HCT116 (cell line): ENCODE results near the gene ADAMTS6. TPM values are rescaled to one million over a fixed set of nuclear protein-coding genes. Genes with fewer than 3 reads are reported as not detected.

ENCODE experiments used
- ATAC-seq: fragments of 200-7000 bp; cut with Tn5 transposase; 2 replicates; pipeline ENCODE4 v1.9.1; 2020; ENCODE audit warnings: mild to moderate bottlenecking, moderate library complexity
- BruUV-seq: library from RNA; stranded (reverse); fragments of 400-500 nt; replicated peaks from 2 replicates; lab custom pipeline; 2021; lab: Mats Ljungman, UMichigan
- CTCF ChIA-PET: fragments of 300-600 bp; sonication (Branson Sonifier 250); formaldehyde crosslinking; loops from one replicate; lab custom pipeline; 2021; ENCODE audit warnings: antibody characterized with exemption; lab: Charles Lee
- POLR2A ChIA-PET: fragments of 300-600, 350-600 bp; sonication (Branson Sonifier 250); formaldehyde crosslinking; loops from one replicate; lab custom pipeline; 2021; ENCODE audit warnings: antibody characterized with exemption; lab: Charles Lee
- RAD21 ChIA-PET, 2 experiments: fragments of 300-600 bp; sonication (Branson Sonifier 250); formaldehyde crosslinking; loops; one replicate each; lab custom pipeline; 2023; ENCODE audit warnings: low total read pairs in 2 of 2; ENCODE audit not compliant: uncharacterized antibody in 2 of 2, unreplicated experiment in 2 of 2, low non-redundant PET in 1 of 2; lab: Charles Lee
- DNase-seq: peaks from one replicate; pipeline ENCODE4 v3.0.0-alpha.2; 2010; ENCODE audit warnings: low read depth, low spot score
- H2AFZ ChIP-seq: fragments of 200-600 bp; shearing (Covaris generic), sonication (generic); 2 replicates; pipeline ENCODE4 v1.6.1; 2017; ENCODE audit warnings: low read depth, mixed run types, mixed read lengths, antibody characterized with exemption, low read length; ENCODE audit not compliant: poor library complexity, severe bottlenecking
- H3K27ac ChIP-seq: 2 replicates; pipeline ENCODE4 v1.5.1; 2012; ENCODE audit warnings: low read depth, low read length
- H3K27me3 ChIP-seq: fragments of 200-600 bp; sonication (generic); 2 replicates; pipeline ENCODE4 v1.6.1; 2016; ENCODE audit warnings: mixed run types, low read length, mixed read lengths; ENCODE audit not compliant: insufficient read depth
- H3K36me3 ChIP-seq, 2 experiments: fragments of 200-500 bp in 1 of 2; fragments of 200-600 bp in 1 of 2; sonication (Bioruptor generic) in 1 of 2; sonication (generic) in 1 of 2; 2 replicates each; pipeline versions ENCODE4 v1.5.1 to v1.6.1; 2014 to 2016; ENCODE audit warnings: low read length in 2 of 2, inconsistent platforms in 1 of 2, mixed read lengths in 1 of 2, mixed run types in 1 of 2; ENCODE audit not compliant: insufficient read depth in 2 of 2, control insufficient read depth in 1 of 2
- H3K4me1 ChIP-seq, 2 experiments: fragments of 200-600 bp in 1 of 2; sonication (generic) in 1 of 2; 2 replicates each; pipeline versions ENCODE4 v1.5.1 to v1.6.1; 2012 to 2017; ENCODE audit warnings: low read length in 2 of 2, inconsistent platforms in 1 of 2, mild to moderate bottlenecking in 1 of 2, mixed read lengths in 1 of 2, mixed run types in 1 of 2, moderate library complexity in 1 of 2; ENCODE audit not compliant: insufficient read depth in 2 of 2, control insufficient read depth in 1 of 2
- H3K4me2 ChIP-seq: fragments of 200-600 bp; sonication (generic); 2 replicates; pipeline ENCODE4 v1.6.1; 2017; ENCODE audit warnings: mixed run types, low read length, mixed read lengths
- H3K4me3 ChIP-seq, 2 experiments: fragments of 200-600 bp in 1 of 2; sonication (generic) in 1 of 2; replicated peaks in 1 of 2; 2 replicates each; pipeline ENCODE4 v1.5.1; 2011 to 2016; ENCODE audit warnings: low read length in 2 of 2, control low read depth in 1 of 2, low read depth in 1 of 2, mild to moderate bottlenecking in 1 of 2, mixed read lengths in 1 of 2, mixed run types in 1 of 2
- H3K79me2 ChIP-seq: fragments of 200-600 bp; sonication (generic); 2 replicates; pipeline ENCODE4 v1.6.1; 2017; ENCODE audit warnings: mild to moderate bottlenecking, mixed run types, low read length, moderate library complexity, mixed read lengths; ENCODE audit not compliant: insufficient read depth
- H3K9ac ChIP-seq: fragments of 200-600 bp; sonication (generic); 2 replicates; pipeline ENCODE4 v1.6.1; 2016; ENCODE audit warnings: low read length, mixed read lengths
- H3K9me2 ChIP-seq: fragments of 200-600 bp; sonication (generic), shearing (Covaris generic); 2 replicates; pipeline ENCODE4 v1.6.1; 2017; ENCODE audit warnings: mixed run types, mild to moderate bottlenecking, moderate library complexity; ENCODE audit not compliant: insufficient read depth
- H3K9me3 ChIP-seq, 2 experiments: fragments of 200-500 bp in 1 of 2; fragments of 200-600 bp in 1 of 2; sonication (Bioruptor generic) in 1 of 2; sonication (generic) in 1 of 2; 2 replicates each; pipeline ENCODE4 v1.6.1; 2014 to 2017; ENCODE audit warnings: low read length in 2 of 2, mixed read lengths in 2 of 2, inconsistent platforms in 1 of 2, low read depth in 1 of 2, mild to moderate bottlenecking in 1 of 2, mixed run types in 1 of 2, moderate library complexity in 1 of 2; ENCODE audit not compliant: control insufficient read depth in 1 of 2, insufficient read depth in 1 of 2
- H4K20me1 ChIP-seq: fragments of 200-600 bp; sonication (generic), shearing (Covaris generic); 2 replicates; pipeline ENCODE4 v1.6.1; 2017; ENCODE audit warnings: mixed run types, mild to moderate bottlenecking, moderate library complexity; ENCODE audit not compliant: insufficient read depth
- ATF3 ChIP-seq: IDR thresholded peaks from 2 replicates; pipeline ENCODE4 v1.6.1; 2012
- CBX3 ChIP-seq: IDR thresholded peaks from 2 replicates; pipeline ENCODE4 v1.6.1; 2012; ENCODE audit warnings: low read depth
- CEBPB ChIP-seq: IDR thresholded peaks from 2 replicates; pipeline ENCODE4 v1.6.1; 2012; ENCODE audit warnings: low read depth
- CTCF ChIP-seq, 3 experiments: fragments of 200-600 bp in 1 of 3; sonication (generic) in 1 of 3; IDR thresholded peaks in 2 of 3; conservative IDR thresholded peaks in 1 of 3; 2 replicates each; pipeline ENCODE4 v1.5.1; 2012 to 2017; ENCODE audit warnings: low read depth in 2 of 3, low read length in 2 of 3, antibody characterized with exemption in 1 of 3, borderline replicate concordance in 1 of 3, control low read depth in 1 of 3, mild to moderate bottlenecking in 1 of 3, mixed read lengths in 1 of 3, mixed run types in 1 of 3, moderate library complexity in 1 of 3; ENCODE audit not compliant: insufficient read depth in 1 of 3
- EGR1 ChIP-seq: IDR thresholded peaks from 2 replicates; pipeline ENCODE4 v1.6.1; 2012; ENCODE audit warnings: low read depth
- ELF1 ChIP-seq: IDR thresholded peaks from 2 replicates; pipeline ENCODE4 v1.6.1; 2012; ENCODE audit warnings: low read depth, borderline replicate concordance
- EZH2phosphoT487 ChIP-seq: fragments of 200-600 bp; IDR thresholded peaks from 2 replicates; pipeline ENCODE4 v1.6.1; 2018; ENCODE audit warnings: antibody characterized with exemption, borderline replicate concordance
- FOSL1 ChIP-seq: IDR thresholded peaks from 2 replicates; pipeline ENCODE4 v1.6.1; 2012; ENCODE audit warnings: low read depth
- JUND ChIP-seq: IDR thresholded peaks from 2 replicates; pipeline ENCODE4 v1.6.1; 2012
- POLR2AphosphoS5 ChIP-seq: IDR thresholded peaks from 2 replicates; pipeline ENCODE4 v1.6.1; 2011; ENCODE audit warnings: mild to moderate bottlenecking, low read depth, low read length, moderate library complexity
- RAD21 ChIP-seq: IDR thresholded peaks from 2 replicates; pipeline ENCODE4 v1.6.1; 2012; ENCODE audit warnings: low read depth, mild to moderate bottlenecking
- REST ChIP-seq: IDR thresholded peaks from 2 replicates; pipeline ENCODE4 v1.6.1; 2012; ENCODE audit warnings: low read depth
- SIN3A ChIP-seq: IDR thresholded peaks from 2 replicates; pipeline ENCODE4 v1.6.1; 2012; ENCODE audit warnings: low read depth
- SP1 ChIP-seq: IDR thresholded peaks from 2 replicates; pipeline ENCODE4 v1.6.1; 2012; ENCODE audit warnings: low read depth
- SRF ChIP-seq: IDR thresholded peaks from 2 replicates; pipeline ENCODE4 v1.6.1; 2012; ENCODE audit warnings: low read depth
- TCF7L2 ChIP-seq: IDR thresholded peaks from 2 replicates; pipeline ENCODE4 v1.7.0; 2011; ENCODE audit warnings: borderline replicate concordance, inconsistent platforms; ENCODE audit not compliant: insufficient read depth, insufficient read length; ENCODE audit errors: extremely low read depth
- ZBTB33 ChIP-seq: IDR thresholded peaks from 2 replicates; pipeline ENCODE4 v1.6.1; 2011; ENCODE audit warnings: mild to moderate bottlenecking, low read length, moderate library complexity; ENCODE audit not compliant: insufficient replicate concordance; ENCODE audit errors: extremely low read depth
- ZFX ChIP-seq: fragments of 450-650 bp; IDR thresholded peaks from 2 replicates; pipeline ENCODE4 v1.6.1; 2017
- ZNF274 ChIP-seq: fragments of 200-500 bp; sonication (Bioruptor generic); IDR thresholded peaks from 2 replicates; pipeline ENCODE4 v1.6.1; 2014; ENCODE audit warnings: mild to moderate bottlenecking, low read depth, low read length, inconsistent platforms
- intact Hi-C: fragments of 100-400 bp; cut with micrococcal nuclease; formaldehyde crosslinking; loops from 2 replicates; pipeline ENCODE4 v1.10.0; 2022
- total RNA-seq: library from RNA; stranded (reverse); gene quantifications from one replicate; pipeline ENCODE4 v1.2.1, GENCODE V29; 2021; ENCODE audit not compliant: unreplicated experiment

ADAMTS6 gene
- total RNA-seq, 1 experiment from 2014 or later, result 0.93 TPM

GRCh38 chr5:65126542-65127069, 355.1 kb downstream of the ADAMTS6 start:
- H4K20me1 ChIP-seq, result no peaks in the 10 kb centered on the region
- ChIA-PET POLR2A (no interaction called here), RAD21 (no interaction called here), CTCF (no interaction called here)
- H3K9me3 ChIP-seq, result no peaks in the 10 kb centered on the region
- intact Hi-C loops, result no loop called here
- no peaks in the 10 kb centered on the region for H3K9me2 ChIP-seq
- H3K4me2 ChIP-seq, result no peak overlapping the region
- H3K79me2 ChIP-seq, result no peaks in the 10 kb centered on the region
- no peaks in the 10 kb centered on the region for H3K27me3 ChIP-seq
- no peak for DNase-seq
- BruUV-seq, result no TSS peak
- H3K9ac ChIP-seq, result no peak overlapping the region
- no peak overlapping the region for H3K27ac ChIP-seq
- no peak for ATAC-seq
- H3K36me3 ChIP-seq, result no peaks in the 10 kb centered on the region
- no peaks in the 10 kb centered on the region for H3K4me1 ChIP-seq
- H3K4me3 ChIP-seq, result no peak overlapping the region
- H2AFZ ChIP-seq, result no peak overlapping the region
- TF ChIP-seq ZFX (no peak), ATF3 (no peak), RAD21 (no peak), SIN3A (no peak), ZNF274 (no peak), FOSL1 (no peak), ELF1 (no peak), ZBTB33 (no peak), SRF (no peak), TCF7L2 (no peak), CEBPB (no peak), SP1 (no peak), JUND (no peak), EZH2phosphoT487 (no peak), CBX3 (no peak), POLR2AphosphoS5 (no peak), CTCF (IDR thresholded peaks at IDR 0.05 in 2 of 3, conservative IDR thresholded peaks at IDR 0.05 in 1 of 3; ENCODE audit: borderline replicate concordance in 1 of 3, insufficient read depth in 1 of 3, low read depth in 2 of 3, low read length in 2 of 3) (no peak), REST (no peak), EGR1 (no peak)
- TF ChIP-seq, all 23 proteins: peak for 0
